Renal cortex interstitium (tissue), 11 donors: Measurements from ENCODE around the gene ADSS1. TPM values are rescaled to one million over a fixed set of nuclear protein-coding genes. Genes with fewer than 3 reads are reported as not detected.
"Not testable (repeated sequence)": the region's sequence is repeated elsewhere in the genome, so short reads cannot be mapped to it uniquely, and the experiment has no call there.

ENCODE experiments used
- DNase-seq, 11 donors: peaks; one replicate each; pipeline ENCODE4 v3.0.0-alpha.2; 2013; ENCODE audit warnings: low read depth in 9 of 11, low spot score in 4 of 11; ENCODE audit errors: extremely low read depth in 1 of 11
- polyA plus RNA-seq, 3 donors: library from polyadenylated mRNA; unstranded; fragments of 120-200 nt; gene quantifications; one replicate each; pipeline ENCODE4 v1.2.1, GENCODE V29; 2013; ENCODE audit not compliant: insufficient read length in 3 of 3

ADSS1 gene
- polyA plus RNA-seq, 3 donors, result 16.4 to 18.3 (median 17.8) TPM

- no peak for DNase-seq
Measured at GRCh38 chr14:104725772-104726548, 1.9 kb downstream of the ADSS1 start.

DNA sequence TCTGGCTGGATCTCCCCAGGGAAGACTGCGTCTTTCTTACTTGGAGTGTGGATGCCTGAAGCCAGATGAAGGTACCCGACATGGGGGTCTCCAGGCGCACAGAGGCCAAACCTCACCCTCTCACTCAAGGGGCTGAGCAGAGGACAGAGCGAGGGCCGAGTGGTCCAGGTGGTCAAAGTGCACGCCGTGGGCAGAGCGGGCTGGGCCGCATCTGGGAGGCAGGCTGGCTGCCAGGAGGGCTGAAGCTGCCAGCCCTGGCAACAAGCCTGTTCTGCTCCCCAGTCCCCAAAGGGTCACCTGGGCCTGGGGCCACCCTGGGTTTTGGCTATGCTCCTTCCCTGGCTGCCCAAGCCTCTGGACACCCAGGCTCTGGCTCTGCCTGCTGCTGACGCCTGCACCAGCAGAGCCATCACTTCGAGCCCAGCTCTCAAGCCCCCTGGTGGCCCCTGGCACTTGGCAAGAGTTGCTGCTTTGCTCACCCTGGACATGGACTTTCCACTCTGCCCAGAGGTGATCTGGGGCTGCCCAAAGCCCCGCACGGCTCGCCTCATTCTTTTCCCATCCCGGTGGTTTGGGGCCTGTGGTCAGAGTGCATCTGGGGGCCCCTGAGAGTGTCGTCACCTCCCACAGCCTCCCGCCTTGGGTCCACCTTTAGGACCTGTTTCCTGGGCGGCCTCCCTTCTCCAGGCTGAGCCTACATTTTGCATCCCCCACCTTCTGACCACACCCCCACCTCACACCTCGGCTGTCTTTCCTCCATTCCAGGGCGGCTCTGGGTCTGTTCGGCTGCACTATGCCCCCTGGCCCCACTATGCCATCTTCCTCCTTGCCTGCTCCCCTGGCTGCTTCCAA, 2.8 kb downstream of the ADSS1 start:
- no peak for DNase-seq

DNA sequence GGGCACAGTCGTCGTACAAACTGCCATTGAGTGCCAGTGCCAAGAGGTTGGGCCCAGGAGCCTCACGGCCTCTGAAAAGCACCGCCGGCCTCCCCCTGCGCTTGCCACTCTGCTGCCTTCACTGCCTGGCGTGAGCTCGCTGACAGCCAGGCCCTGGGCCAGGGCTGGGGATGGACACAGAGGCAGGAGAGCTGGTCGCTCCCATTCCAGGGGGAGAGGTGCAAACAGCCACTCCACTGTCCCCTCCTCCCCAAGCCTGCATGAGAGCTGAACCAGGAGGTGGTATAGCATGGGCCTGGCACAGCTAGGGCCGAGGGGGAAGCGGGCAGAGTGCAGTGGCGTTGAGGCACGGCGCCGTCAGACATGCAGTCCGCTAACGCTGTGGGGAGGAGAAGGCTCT, 4.6 kb downstream of the ADSS1 start:
- DNase-seq, result no peak

- not testable (repeated sequence) for DNase-seq
Measured at GRCh38 chr14:104729176-104729834, 5.3 kb downstream of the ADSS1 start.

GRCh38 chr14:104729835-104730181, 5.8 kb downstream of the ADSS1 start:
- no peak for DNase-seq

- DNase-seq, result no peak
Measured at GRCh38 chr14:104730487-104730886, 6.5 kb downstream of the ADSS1 start.

GRCh38 chr14:104731320-104732294, 7.6 kb downstream of the ADSS1 start:
- no peak for DNase-seq

DNA sequence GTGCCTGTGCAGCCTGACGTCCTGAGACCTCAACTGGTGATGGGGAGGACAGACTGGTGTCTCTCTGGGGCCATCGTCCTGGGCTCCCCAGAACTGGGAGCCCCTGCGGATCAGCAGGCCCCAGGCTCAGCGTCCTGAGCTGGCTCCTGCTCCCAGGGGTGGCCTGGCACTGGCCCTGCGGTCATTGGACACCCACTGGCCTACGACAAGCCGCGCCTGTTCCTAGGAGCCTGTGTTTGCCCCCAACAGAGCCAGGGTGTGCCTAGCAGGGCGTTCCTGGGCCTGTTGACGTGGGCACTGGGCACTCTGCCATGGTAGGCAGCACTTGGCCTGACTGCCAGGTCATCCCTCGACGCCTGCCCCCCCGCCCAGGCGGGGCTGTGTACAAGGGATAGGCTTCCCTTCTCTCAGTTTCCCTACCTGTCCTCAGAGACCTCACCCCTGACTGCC, 8.4 kb downstream of the ADSS1 start:
- no peak for DNase-seq

- no peak for DNase-seq
Measured at GRCh38 chr14:104732931-104733681, 9.1 kb downstream of the ADSS1 start.

DNA sequence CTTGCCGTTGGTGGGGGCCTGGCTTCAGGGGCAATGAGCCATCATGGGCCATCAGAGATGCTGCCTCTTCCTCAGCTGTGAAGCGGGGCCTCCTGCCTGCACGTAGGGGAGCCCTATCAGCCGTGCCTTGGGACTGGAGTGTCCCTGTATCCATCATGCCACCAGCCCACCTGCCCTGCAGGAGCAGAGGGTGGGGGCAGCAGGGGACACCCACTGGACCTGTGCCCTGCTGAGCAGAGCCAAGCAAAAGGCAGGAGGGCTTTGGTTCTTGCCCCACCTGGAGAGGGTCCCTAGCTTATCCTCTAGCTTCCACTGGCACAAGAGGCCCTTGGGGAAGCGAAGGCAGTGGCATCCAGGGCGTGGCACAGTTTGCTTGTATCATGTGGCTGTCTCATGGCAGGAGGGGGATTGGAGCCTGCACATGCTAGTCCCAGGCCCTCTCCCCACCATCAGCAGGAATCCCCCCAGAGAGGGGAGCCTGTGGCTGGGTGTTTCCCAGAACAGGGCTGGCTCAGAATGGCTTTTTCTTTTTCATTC, 10.1 kb downstream of the ADSS1 start:
- DNase-seq, result no peak

GRCh38 chr14:104734601-104734990, 10.6 kb downstream of the ADSS1 start:
- no peak for DNase-seq

DNA sequence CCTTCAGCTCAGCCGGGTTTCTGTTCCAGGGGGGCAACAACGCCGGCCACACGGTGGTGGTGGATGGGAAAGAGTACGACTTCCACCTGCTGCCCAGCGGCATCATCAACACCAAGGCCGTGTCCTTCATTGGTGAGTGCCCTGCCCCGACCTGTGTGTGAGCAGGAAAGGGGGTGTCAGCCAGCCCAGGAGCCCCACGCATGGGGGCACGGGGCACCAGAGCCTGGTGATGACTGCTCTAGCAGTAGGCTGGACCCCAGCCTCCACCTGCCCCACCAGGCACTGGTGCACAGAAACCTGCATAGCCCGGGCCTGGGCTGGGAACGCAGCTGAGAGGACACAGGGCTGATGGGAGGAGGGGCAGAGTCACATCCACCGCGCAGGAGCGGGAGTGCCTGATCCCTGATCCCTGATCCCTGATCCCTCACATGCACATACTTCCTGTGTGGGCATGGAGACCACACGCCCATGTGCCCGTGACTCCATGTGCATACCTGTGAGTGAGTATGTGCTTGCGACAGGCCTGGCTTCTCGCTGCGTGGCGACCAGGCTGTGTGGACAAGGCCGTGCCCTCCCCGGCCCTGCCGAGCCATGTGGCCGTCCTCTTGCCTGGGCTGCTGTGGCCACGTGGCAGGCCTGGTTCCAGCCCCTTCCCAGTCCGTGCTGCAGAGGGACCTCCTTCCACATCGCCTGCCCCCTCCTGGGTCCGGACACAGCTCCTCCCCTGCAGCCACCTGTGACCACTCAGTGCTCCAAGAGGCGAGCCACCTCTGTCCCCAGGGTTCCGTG, 11.2 kb downstream of the ADSS1 start:
- DNase-seq, result peak in 1 of 11 donors; percentile 23

DNA sequence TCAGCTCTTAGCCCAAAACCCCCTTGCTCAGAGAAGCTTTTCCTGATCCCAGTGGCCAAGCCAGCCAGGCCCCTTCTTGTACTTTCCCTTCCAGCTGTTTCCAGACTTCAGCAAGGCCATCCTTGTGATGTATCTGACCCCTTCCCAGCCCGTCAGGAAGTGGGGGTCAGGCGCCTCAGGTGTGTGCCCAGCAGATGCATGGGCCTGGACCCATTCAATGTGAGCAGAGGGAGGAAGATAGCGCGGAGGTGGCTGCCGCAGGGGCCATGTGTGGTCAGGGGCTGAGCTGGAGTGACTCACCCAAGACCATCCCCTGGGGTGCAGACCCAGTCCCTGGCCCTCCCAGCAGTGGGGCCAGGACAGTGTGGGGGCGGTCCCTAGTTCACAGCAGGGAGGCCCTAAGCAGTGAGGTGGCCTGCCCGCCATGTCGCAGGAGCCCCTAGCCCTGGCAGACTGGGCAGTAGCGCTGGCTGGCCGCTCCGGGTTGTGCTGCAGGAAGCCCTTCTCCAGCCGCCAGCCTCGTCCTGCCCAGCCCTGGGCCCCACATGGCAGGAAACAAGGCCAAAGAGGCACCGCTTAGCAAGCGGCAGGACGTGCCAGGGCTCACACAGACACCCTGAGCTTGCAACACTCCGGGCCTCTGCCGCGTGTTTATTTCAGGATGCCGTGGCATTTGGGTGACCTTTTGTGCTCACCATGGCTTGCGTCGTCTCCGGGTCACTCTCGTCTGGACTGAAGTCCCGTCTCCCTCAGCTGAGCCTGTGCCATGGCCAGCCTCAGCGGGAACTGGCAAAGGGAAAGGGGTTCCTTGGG, 12.0 kb downstream of the ADSS1 start:
- DNase-seq, result peak in 1 of 11 donors; percentile 14

- no peak for DNase-seq
Measured at GRCh38 chr14:104738375-104739019, 14.5 kb downstream of the ADSS1 start.

DNA sequence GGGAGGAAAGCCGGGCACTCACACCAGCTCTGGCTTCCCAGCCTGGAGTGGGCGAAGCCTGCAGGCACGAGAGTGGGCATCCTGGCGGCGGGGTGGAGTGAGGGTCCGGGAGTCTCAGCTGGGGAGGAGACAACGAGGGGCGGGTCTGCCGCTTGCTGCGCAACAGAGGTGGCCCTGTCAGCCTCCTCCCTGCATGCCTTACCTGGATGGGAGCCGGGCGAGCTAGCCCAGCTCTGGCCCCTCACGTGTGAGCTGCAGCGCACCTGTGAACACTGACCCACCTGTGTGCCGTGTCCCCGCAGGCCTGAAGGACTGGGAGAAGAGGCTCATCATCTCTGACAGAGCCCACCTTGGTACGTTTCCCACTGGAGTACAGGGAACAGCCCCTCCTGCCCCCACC, 15.0 kb downstream of the ADSS1 start:
- no peak for DNase-seq
